Measurements from ENCODE around the gene SEMA4A. TPM values are rescaled to one million over a fixed set of nuclear protein-coding genes. Genes with fewer than 3 reads are reported as not detected.

The SEMA4A gene
- total RNA-seq, 2 experiments from 2014 or later = 9.4 to 10.1 TPM

- intact Hi-C loops (cut with DNase I, micrococcal nuclease) = loop anchor here (1.0 to 5.0 kb wide), 2 partner anchors 84 to 176 kb away; no protein-coding TSS in a partner anchor
- Histone ChIP-seq H3K9me3 (ENCODE audit: control insufficient read depth in 1 of 2, insufficient read depth in 1 of 2, low read length in 2 of 2) (no peaks in the 10 kb centered on the region), H3K4me1 (ENCODE audit: insufficient read depth, low read length) (peaks cover 4% of the 10 kb centered on the region), H3K36me3 (ENCODE audit: insufficient read depth, low read length) (peaks cover 24% of the 10 kb centered on the region), H3K27me3 (ENCODE audit: control insufficient read depth in 1 of 2, insufficient read depth in 2 of 2, low read length in 2 of 2) (no peaks in the 10 kb centered on the region), H3K27ac (ENCODE audit: low read depth in 1 of 2, low read length in 2 of 2) (no peak overlapping the region), H3K4me3 (ENCODE audit: low read length) (no peak overlapping the region)
- Mint-ChIP-seq H3K36me3 (ENCODE audit: low read depth) (peaks cover 4% of the 10 kb centered on the region), H3K27me3 (peaks cover 3% of the 10 kb centered on the region), H3K4me3 (peak overlapping the region; percentile 25), H3K27ac (peak overlapping the region; percentile 5), H3K4me1 (ENCODE audit: low read depth) (peaks cover 4% of the 10 kb centered on the region), H3K9me3 (no peaks in the 10 kb centered on the region)
- ATAC-seq (ENCODE audit: poor library complexity) = peak; percentile 30
- peak in 4 of 14 experiments; percentile 44 to 68 (median 48) for DNase-seq
- ChIA-PET CTCF (interaction anchor here (0.7 to 1.7 kb wide), 10 partner anchors 14 to 84 kb away, joined by 3 to 7 read pairs (median 4); no protein-coding TSS in a partner anchor), POLR2A (interaction anchor here (0.8 kb wide), 1 partner anchor 84 kb away, joined by 4 read pairs; no protein-coding TSS in a partner anchor)
- peak; percentile 49 for TF ChIP-seq CTCF (IDR thresholded peaks at IDR 0.05)
Measured at GRCh38 chr1:156140879-156141707, 12.3 kb upstream of the SEMA4A start.

- Histone ChIP-seq H3K4me1 (ENCODE audit: insufficient read depth, low read length) (peaks cover 24% of the 10 kb centered on the region), H3K27ac (ENCODE audit: low read depth in 1 of 2, low read length in 2 of 2) (no peak overlapping the region), H3K27me3 (ENCODE audit: control insufficient read depth in 1 of 2, insufficient read depth in 2 of 2, low read length in 2 of 2) (no peaks in the 10 kb centered on the region), H3K4me3 (ENCODE audit: low read length) (no peak overlapping the region), H3K36me3 (ENCODE audit: insufficient read depth, low read length) (peaks cover under 1% of the 10 kb centered on the region), H3K9me3 (ENCODE audit: control insufficient read depth in 1 of 2, insufficient read depth in 1 of 2, low read length in 2 of 2) (no peaks in the 10 kb centered on the region)
- Mint-ChIP-seq H3K4me3 (no peak overlapping the region), H3K27me3 (peaks cover 5% of the 10 kb centered on the region), H3K36me3 (ENCODE audit: low read depth) (no peaks in the 10 kb centered on the region), H3K27ac (peak overlapping the region; percentile 39), H3K4me1 (ENCODE audit: low read depth) (peaks cover 24% of the 10 kb centered on the region), H3K9me3 (no peaks in the 10 kb centered on the region)
- POLR2A ChIA-PET = interaction anchor here (3.5 kb wide), 1 partner anchor 82 kb away, joined by 16 read pairs; no protein-coding TSS in a partner anchor
- CTCF ChIA-PET = interaction anchor here (1.3 to 4.8 kb wide), 3 partner anchors 47 to 82 kb away, joined by 3 to 22 read pairs (median 15); no protein-coding TSS in a partner anchor
- TF ChIP-seq CTCF (IDR thresholded peaks at IDR 0.05) = no peak
- ATAC-seq (ENCODE audit: poor library complexity) = no peak
- intact Hi-C loops (cut with DNase I, micrococcal nuclease) = loop anchor here in 1 of 2 experiments (5.0 kb wide), 1 partner anchor 173 kb away; no protein-coding TSS in a partner anchor
- peak in 1 of 14 experiments; percentile 36 for DNase-seq
Measured at GRCh38 chr1:156143765-156144489, 9.5 kb upstream of the SEMA4A start.

DNA sequence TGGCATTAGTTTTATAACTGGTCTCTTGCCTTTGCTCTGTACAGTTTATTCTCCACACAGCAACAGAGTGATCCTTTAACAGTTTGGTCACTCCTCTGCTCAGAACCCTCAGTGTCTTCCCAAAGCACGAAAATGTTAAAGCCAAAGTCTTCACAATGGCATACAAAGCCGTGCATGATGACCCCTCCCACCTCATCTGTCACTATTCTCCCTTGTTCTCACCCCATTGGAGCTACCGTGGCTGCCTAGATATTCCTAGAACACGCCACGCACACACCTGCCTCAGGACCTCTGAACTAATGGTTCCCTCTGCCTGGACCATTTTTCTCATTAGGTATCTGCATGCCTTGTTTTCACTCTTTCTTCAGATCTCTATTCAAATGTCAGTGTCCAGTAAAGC is 8.6 kb upstream of the SEMA4A start:
- no peak for TF ChIP-seq CTCF (IDR thresholded peaks at IDR 0.05)
- ChIA-PET POLR2A (interaction anchor here (3.5 kb wide), 1 partner anchor 81 kb away, joined by 16 read pairs; no protein-coding TSS in a partner anchor), CTCF (interaction anchor here (4.8 kb wide), 1 partner anchor 48 kb away, joined by 22 read pairs; no protein-coding TSS in a partner anchor)
- Histone ChIP-seq H3K36me3 (ENCODE audit: insufficient read depth, low read length) (no peaks in the 10 kb centered on the region), H3K4me1 (ENCODE audit: insufficient read depth, low read length) (peaks cover 26% of the 10 kb centered on the region), H3K9me3 (ENCODE audit: control insufficient read depth in 1 of 2, insufficient read depth in 1 of 2, low read length in 2 of 2) (no peaks in the 10 kb centered on the region), H3K4me3 (ENCODE audit: low read length) (no peak overlapping the region), H3K27me3 (ENCODE audit: control insufficient read depth in 1 of 2, insufficient read depth in 2 of 2, low read length in 2 of 2) (no peaks in the 10 kb centered on the region), H3K27ac (ENCODE audit: low read depth in 1 of 2, low read length in 2 of 2) (no peak overlapping the region)
- H3K27me3 Mint-ChIP-seq = peaks cover 5% of the 10 kb centered on the region
- intact Hi-C loops (cut with DNase I, micrococcal nuclease) = loop anchor here in 1 of 2 experiments (5.0 kb wide), 2 partner anchors 48 to 173 kb away; partner anchors contain the start of gene SLC25A44
- H3K9me3 Mint-ChIP-seq = no peaks in the 10 kb centered on the region
- H3K4me1 Mint-ChIP-seq (ENCODE audit: low read depth) = peaks cover 24% of the 10 kb centered on the region
- no peaks in the 10 kb centered on the region for H3K36me3 Mint-ChIP-seq (ENCODE audit: low read depth)
- H3K4me3 Mint-ChIP-seq = no peak overlapping the region
- DNase-seq (peak in 1 of 14 experiments; percentile 51), ATAC-seq (ENCODE audit: poor library complexity) (no peak)
- H3K27ac Mint-ChIP-seq = no peak overlapping the region
